ENCODE data around the gene PACS2. TPM values are rescaled to one million over a fixed set of nuclear protein-coding genes. Genes with fewer than 3 reads are reported as not detected.

PACS2 gene
- total and polyA plus RNA-seq, 4 experiments from 2014 or later = 1.9 to 76.6 (median 39.3) TPM

- CTCF ChIA-PET (ENCODE audit: partially characterized antibody) = no interaction called here
Measured at GRCh38 chr14:105382343-105383082, 68.0 kb downstream of the PACS2 start.

GRCh38 chr14:105383083-105383730, 68.7 kb downstream of the PACS2 start:
- Histone ChIP-seq H3K9me3 (ENCODE audit: control insufficient read depth in 1 of 2, low read length in 2 of 2) (no peaks in the 10 kb centered on the region), H3K27me3 (ENCODE audit: insufficient read depth, low read length) (no peaks in the 10 kb centered on the region), H3K4me1 (ENCODE audit: insufficient read depth, low read length) (no peaks in the 10 kb centered on the region), H3K27ac (ENCODE audit: low read depth, low read length) (no peak overlapping the region), H3K36me3 (ENCODE audit: insufficient read depth, low read length) (no peaks in the 10 kb centered on the region), H3K4me3 (ENCODE audit: low read length in 2 of 2) (no peak overlapping the region)
- Mint-ChIP-seq H3K27me3 (no peaks in the 10 kb centered on the region), H3K27ac (no peak overlapping the region), H3K9me3 (no peaks in the 10 kb centered on the region), H3K36me3 (peaks cover 4% of the 10 kb centered on the region in 2 donors), H3K4me3 (no peak overlapping the region), H3K4me1 (no peaks in the 10 kb centered on the region)
- DNase-seq = no peak
- intact Hi-C loops (cut with micrococcal nuclease) = loop anchor here (1.0 kb wide), 1 partner anchor 8 kb away; no protein-coding TSS in a partner anchor
- ChIA-PET POLR2A (ENCODE audit: partially characterized antibody) (interaction anchor here (1.5 kb wide), 1 partner anchor 33 kb away, joined by 3 read pairs; no protein-coding TSS in a partner anchor), CTCF (ENCODE audit: partially characterized antibody) (no interaction called here)

More at GRCh38 chr14:105382343-105383082, 68.0 kb downstream of the PACS2 start:
- no peak overlapping the region for H3K27ac Mint-ChIP-seq
- DNase-seq = no peak
- Histone ChIP-seq H3K27ac (ENCODE audit: low read depth, low read length) (no peak overlapping the region), H3K9me3 (ENCODE audit: control insufficient read depth in 1 of 2, low read length in 2 of 2) (no peaks in the 10 kb centered on the region), H3K4me1 (ENCODE audit: insufficient read depth, low read length) (no peaks in the 10 kb centered on the region), H3K4me3 (ENCODE audit: low read length in 2 of 2) (no peak overlapping the region), H3K27me3 (ENCODE audit: insufficient read depth, low read length) (no peaks in the 10 kb centered on the region), H3K36me3 (ENCODE audit: insufficient read depth, low read length) (no peaks in the 10 kb centered on the region)
- intact Hi-C loops (cut with micrococcal nuclease) = loop anchor here (1.0 kb wide), 1 partner anchor 9 kb away; no protein-coding TSS in a partner anchor
- POLR2A ChIA-PET (ENCODE audit: partially characterized antibody) = no interaction called here
- no peaks in the 10 kb centered on the region for H3K27me3 Mint-ChIP-seq
- H3K9me3 Mint-ChIP-seq = no peaks in the 10 kb centered on the region
- H3K4me1 Mint-ChIP-seq = no peaks in the 10 kb centered on the region
- peaks cover 4% of the 10 kb centered on the region in 2 donors for H3K36me3 Mint-ChIP-seq
- no peak overlapping the region for H3K4me3 Mint-ChIP-seq

- intact Hi-C loops (cut with micrococcal nuclease) = no loop called here
- ChIA-PET POLR2A (ENCODE audit: partially characterized antibody) (interaction anchor here (1.5 kb wide), 1 partner anchor 32 kb away, joined by 3 read pairs; no protein-coding TSS in a partner anchor), CTCF (ENCODE audit: partially characterized antibody) (interaction anchor here (0.5 kb wide), 1 partner anchor 76 kb away, joined by 3 read pairs; no protein-coding TSS in a partner anchor)
- no peaks in the 10 kb centered on the region for H3K36me3 ChIP-seq (ENCODE audit: insufficient read depth, low read length)
- no peak for DNase-seq
- H3K27me3 ChIP-seq (ENCODE audit: insufficient read depth, low read length) = no peaks in the 10 kb centered on the region
- no peaks in the 10 kb centered on the region for H3K27me3 Mint-ChIP-seq
- no peak overlapping the region for H3K27ac Mint-ChIP-seq
- no peak overlapping the region for H3K4me3 Mint-ChIP-seq
- H3K4me1 Mint-ChIP-seq = no peaks in the 10 kb centered on the region
- H3K9me3 ChIP-seq (ENCODE audit: control insufficient read depth in 1 of 2, low read length in 2 of 2) = no peaks in the 10 kb centered on the region
- no peak overlapping the region for H3K27ac ChIP-seq (ENCODE audit: low read depth, low read length)
- no peaks in the 10 kb centered on the region for H3K4me1 ChIP-seq (ENCODE audit: insufficient read depth, low read length)
- H3K4me3 ChIP-seq (ENCODE audit: low read length in 2 of 2) = no peak overlapping the region
- no peaks in the 10 kb centered on the region for H3K9me3 Mint-ChIP-seq
- peaks cover 4% of the 10 kb centered on the region in 2 donors for H3K36me3 Mint-ChIP-seq
Measured at GRCh38 chr14:105384041-105384557, 69.6 kb downstream of the PACS2 start.

- H3K4me3 Mint-ChIP-seq = no peak overlapping the region
- no peaks in the 10 kb centered on the region for H3K27me3 ChIP-seq (ENCODE audit: insufficient read depth, low read length)
- H3K27ac ChIP-seq (ENCODE audit: low read depth, low read length) = no peak overlapping the region
- no peaks in the 10 kb centered on the region for H3K9me3 Mint-ChIP-seq
- no peaks in the 10 kb centered on the region for H3K4me1 Mint-ChIP-seq
- ChIA-PET CTCF (ENCODE audit: partially characterized antibody) (interaction anchor here (0.5 kb wide), 1 partner anchor 76 kb away, joined by 3 read pairs; no protein-coding TSS in a partner anchor), POLR2A (ENCODE audit: partially characterized antibody) (interaction anchor here (1.5 kb wide), 1 partner anchor 31 kb away, joined by 3 read pairs; no protein-coding TSS in a partner anchor)
- H3K27ac Mint-ChIP-seq = no peak overlapping the region
- H3K27me3 Mint-ChIP-seq = no peaks in the 10 kb centered on the region
- peaks cover 4% of the 10 kb centered on the region in 2 donors for H3K36me3 Mint-ChIP-seq
- no peaks in the 10 kb centered on the region for H3K9me3 ChIP-seq (ENCODE audit: control insufficient read depth in 1 of 2, low read length in 2 of 2)
- no peaks in the 10 kb centered on the region for H3K36me3 ChIP-seq (ENCODE audit: insufficient read depth, low read length)
- intact Hi-C loops (cut with micrococcal nuclease) = no loop called here
- H3K4me1 ChIP-seq (ENCODE audit: insufficient read depth, low read length) = no peaks in the 10 kb centered on the region
- no peak for DNase-seq
- no peak overlapping the region for H3K4me3 ChIP-seq (ENCODE audit: low read length in 2 of 2)
Measured at GRCh38 chr14:105384605-105385321, 70.2 kb downstream of the PACS2 start.

GRCh38 chr14:105385322-105385637, 70.7 kb downstream of the PACS2 start:
- Mint-ChIP-seq H3K36me3 (peaks cover 4% of the 10 kb centered on the region in 2 donors), H3K27me3 (no peaks in the 10 kb centered on the region), H3K4me1 (peaks cover 0 to under 1% (median 0%) of the 10 kb centered on the region in 4 donors), H3K27ac (no peak overlapping the region), H3K4me3 (no peak overlapping the region), H3K9me3 (no peaks in the 10 kb centered on the region)
- ChIA-PET CTCF (ENCODE audit: partially characterized antibody) (no interaction called here), POLR2A (ENCODE audit: partially characterized antibody) (no interaction called here)
- Histone ChIP-seq H3K4me3 (ENCODE audit: low read length in 2 of 2) (no peak overlapping the region), H3K36me3 (ENCODE audit: insufficient read depth, low read length) (no peaks in the 10 kb centered on the region), H3K27ac (ENCODE audit: low read depth, low read length) (no peak overlapping the region), H3K4me1 (ENCODE audit: insufficient read depth, low read length) (no peaks in the 10 kb centered on the region), H3K27me3 (ENCODE audit: insufficient read depth, low read length) (no peaks in the 10 kb centered on the region), H3K9me3 (ENCODE audit: control insufficient read depth in 1 of 2, low read length in 2 of 2) (no peaks in the 10 kb centered on the region)
- DNase-seq = no peak
- intact Hi-C loops (cut with micrococcal nuclease) = no loop called here

GRCh38 chr14:105385698-105386365, 71.3 kb downstream of the PACS2 start:
- H3K27me3 ChIP-seq (ENCODE audit: insufficient read depth, low read length) = no peaks in the 10 kb centered on the region
- Mint-ChIP-seq H3K36me3 (peaks cover 4% of the 10 kb centered on the region in 2 donors), H3K27ac (no peak overlapping the region), H3K27me3 (no peaks in the 10 kb centered on the region), H3K4me3 (no peak overlapping the region), H3K9me3 (no peaks in the 10 kb centered on the region), H3K4me1 (peaks cover 0 to 2% (median 0%) of the 10 kb centered on the region in 4 donors)
- H3K4me1 ChIP-seq (ENCODE audit: insufficient read depth, low read length) = no peaks in the 10 kb centered on the region
- H3K27ac ChIP-seq (ENCODE audit: low read depth, low read length) = no peak overlapping the region
- no peak for DNase-seq
- H3K9me3 ChIP-seq (ENCODE audit: control insufficient read depth in 1 of 2, low read length in 2 of 2) = no peaks in the 10 kb centered on the region
- POLR2A ChIA-PET (ENCODE audit: partially characterized antibody) = no interaction called here
- H3K36me3 ChIP-seq (ENCODE audit: insufficient read depth, low read length) = no peaks in the 10 kb centered on the region
- CTCF ChIA-PET (ENCODE audit: partially characterized antibody) = interaction anchor here (0.8 kb wide), 1 partner anchor 15 kb away, joined by 3 read pairs; no protein-coding TSS in a partner anchor
- intact Hi-C loops (cut with micrococcal nuclease) = no loop called here
- no peak overlapping the region for H3K4me3 ChIP-seq (ENCODE audit: low read length in 2 of 2)

Measured in CD4-positive, alpha-beta memory T cell (primary cell).